Caki2 (cell line): ENCODE results near the gene PRRC2A. TPM values are rescaled to one million over a fixed set of nuclear protein-coding genes. Genes with fewer than 3 reads are reported as not detected.
A peak's percentile ranks its signal among the peaks of the same experiment; 100 is the strongest.

Experiments
- DNase-seq: peaks from one replicate; pipeline ENCODE4 v3.0.0-alpha.2; 2015; ENCODE audit warnings: low read depth
- in situ Hi-C: cut with HindIII; loops from 2 replicates; pipeline ENCODE4 v1.10.0; 2016; ENCODE audit warnings: low sequenced_read_pairs, low pct_unique_long_range_greater_than_20kb, mixed read lengths
- total RNA-seq: library from RNA; depleted of rRNA; stranded (reverse); fragments of >200 nt; shearing (Covaris generic); gene quantifications from 2 replicates; pipeline ENCODE4 v1.2.3, GENCODE V29; 2014; ENCODE audit warnings: low replicate concordance; rRNA removed

Gene PRRC2A
- total RNA-seq, 1 experiment from 2014 or later, result 36.2 TPM

DNA sequence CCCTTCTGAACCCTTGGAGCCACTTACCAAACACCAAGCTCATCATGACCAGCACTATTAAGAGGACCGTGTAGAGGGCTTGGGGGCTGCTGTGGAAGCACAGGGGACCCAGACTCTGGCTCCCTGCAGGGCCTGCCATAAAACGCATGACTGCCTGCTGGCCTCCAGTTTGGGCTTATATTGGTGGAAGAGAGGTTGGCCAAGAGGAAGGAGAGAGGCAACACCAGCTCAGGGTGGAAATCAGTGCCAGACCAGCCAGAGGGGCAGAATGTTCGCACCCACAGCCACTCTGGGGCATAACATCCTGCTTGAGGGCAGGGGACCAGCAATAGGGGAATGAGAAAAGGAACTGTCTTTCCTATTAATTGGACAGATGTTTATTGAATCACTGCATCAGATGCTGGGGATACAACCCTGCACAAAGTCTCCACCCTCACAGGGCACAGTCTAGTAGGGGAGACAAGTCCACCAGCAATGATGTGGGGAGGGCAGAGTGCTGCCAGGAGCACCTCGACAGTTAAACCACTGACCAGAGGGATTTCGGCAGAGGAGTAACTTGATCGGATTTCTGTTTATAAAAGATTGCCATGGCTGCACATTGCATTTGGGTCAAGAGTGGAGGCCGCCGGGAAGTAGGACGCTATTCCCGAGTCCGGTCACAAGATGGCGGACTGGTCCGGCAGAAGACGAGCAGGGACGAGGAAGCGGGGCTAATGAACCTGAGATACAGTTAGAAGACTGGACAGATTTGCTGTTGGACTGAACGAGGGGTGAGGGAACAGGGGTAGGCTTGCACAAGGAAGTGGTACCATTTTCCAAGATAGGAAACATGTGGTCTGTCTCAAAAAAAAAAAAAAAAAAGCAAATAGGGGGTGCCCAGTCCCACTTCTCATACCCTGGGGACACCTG is 60.0 kb downstream of the PRRC2A start, which contains the start of gene LY6G5C:
LY6G5C (minus strand) TSS at position 842 of the 909 bp plus-strand sequence; CDS start at position 148, 694 bp downstream.
- in situ Hi-C loops, result no loop called here
- peak; percentile 84 for DNase-seq

DNA sequence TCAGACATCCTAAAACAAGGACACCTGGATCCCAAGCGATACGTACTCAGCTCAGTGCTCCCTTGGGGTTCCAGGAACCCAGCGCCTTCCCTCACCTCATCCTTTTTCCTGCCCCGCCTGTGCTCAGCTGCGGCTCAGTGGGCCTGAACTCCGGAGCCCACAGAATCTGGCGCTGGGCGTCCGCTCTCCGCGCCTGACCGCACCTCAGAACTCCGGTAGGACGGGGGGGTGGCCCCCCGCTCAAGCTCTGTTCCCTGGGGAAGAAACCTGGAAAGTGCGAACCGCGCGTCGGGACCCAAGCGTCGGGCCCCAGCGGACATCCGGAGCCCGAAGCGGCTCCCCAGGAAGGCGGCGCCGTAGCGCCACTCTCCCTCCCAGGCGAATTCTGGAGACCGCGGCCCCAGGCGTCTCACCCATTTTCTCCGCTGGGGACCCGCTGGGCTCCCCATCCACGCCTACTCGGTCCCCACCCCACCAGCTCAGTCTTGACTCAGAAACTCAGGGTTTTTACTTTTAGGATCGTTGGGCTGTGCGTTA is 60.7 kb downstream of the PRRC2A start:
- in situ Hi-C loops, result no loop called here
- no peak for DNase-seq

DNA sequence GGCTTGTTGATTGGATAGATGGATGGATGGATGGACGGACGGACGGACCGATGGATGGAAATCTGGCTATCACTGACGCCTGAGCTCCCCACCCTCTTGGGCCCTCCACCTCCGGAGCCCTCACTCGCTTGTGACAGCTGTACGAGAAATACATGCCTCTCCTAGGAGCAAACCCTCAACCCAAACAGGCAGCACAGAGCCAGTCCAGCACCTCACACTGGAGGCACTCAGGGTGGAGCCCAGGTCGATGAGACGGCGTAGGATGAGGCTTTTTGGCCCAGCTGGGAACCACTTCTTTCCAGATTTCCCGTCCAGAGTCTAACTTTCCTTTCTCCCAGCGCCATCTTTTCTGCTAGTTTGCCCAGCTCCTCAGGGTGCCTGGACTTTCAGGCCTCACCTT is 63.1 kb downstream of the PRRC2A start:
- DNase-seq, result no peak
- in situ Hi-C loops, result no loop called here

DNA sequence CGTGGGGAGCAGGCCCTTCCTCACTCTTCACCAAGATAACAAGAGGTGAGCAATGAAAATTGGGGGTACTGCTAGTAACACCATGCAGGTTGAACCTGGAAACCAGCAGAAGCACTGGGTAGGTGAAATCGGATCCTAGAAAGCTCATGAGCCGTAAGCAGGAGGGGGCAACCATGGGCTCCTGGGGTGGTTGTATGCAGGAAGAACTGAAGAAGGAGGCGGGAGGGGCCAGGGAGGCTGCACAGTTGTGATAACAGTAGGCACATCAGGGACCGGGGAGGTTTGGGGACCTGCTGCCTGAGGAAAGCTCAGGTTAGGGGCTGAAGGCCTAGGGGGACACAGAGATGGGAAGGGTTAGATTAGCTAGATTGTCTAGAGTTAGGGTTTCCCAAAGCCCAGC is 66.0 kb downstream of the PRRC2A start:
- in situ Hi-C loops, result no loop called here
- no peak for DNase-seq

DNA sequence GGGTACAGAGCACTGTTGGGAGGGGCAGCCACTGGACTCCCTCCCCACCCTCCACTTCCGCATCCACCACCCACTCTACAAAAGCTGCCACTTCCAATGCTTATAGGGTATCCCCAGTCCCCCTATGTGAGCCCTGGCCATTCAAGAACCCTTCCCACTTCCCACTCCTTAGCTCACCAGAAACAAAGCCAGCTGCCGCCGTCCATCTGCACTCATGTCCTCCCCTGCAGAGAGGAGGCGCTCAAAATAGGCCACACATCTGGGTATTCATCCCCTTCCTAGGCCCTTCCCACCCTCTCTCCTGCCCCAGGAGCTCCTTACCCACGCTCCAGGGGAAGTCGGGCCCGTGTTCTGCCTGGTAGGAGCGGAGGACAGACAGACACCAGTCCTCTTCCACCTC is 66.8 kb downstream of the PRRC2A start:
- in situ Hi-C loops, result no loop called here
- no peak for DNase-seq

Other genes with a start within 250 kb of the PRRC2A start
- gene MICA, start 217.1 kb upstream of the PRRC2A start, total RNA-seq, result 28.9 and 34.3 TPM in 2 replicates
- gene MICB, start 122.6 kb upstream of the PRRC2A start, total RNA-seq, result 11.5 and 18.2 TPM in 2 replicates
- gene MCCD1, start 91.8 kb upstream of the PRRC2A start, total RNA-seq, result not detected in 2 replicates
- 623 and 688 TPM in 2 replicates for gene DDX39B, start 78.7 kb upstream of the PRRC2A start, total RNA-seq
- gene ATP6V1G2, start 74.1 kb upstream of the PRRC2A start, total RNA-seq, result 0.14 and 0.64 TPM in 2 replicates
- gene NFKBIL1, start 73.1 kb upstream of the PRRC2A start, total RNA-seq, result 52.6 and 56.1 TPM in 2 replicates
- not detected in 2 replicates for gene LTA, start 48.4 kb upstream of the PRRC2A start, total RNA-seq
- 0.91 and 4.3 TPM in 2 replicates for gene TNF, start 45.1 kb upstream of the PRRC2A start, total RNA-seq
- not detected in 2 replicates for gene LTB, start 38.3 kb upstream of the PRRC2A start, total RNA-seq
- gene LST1, start 34.4 kb upstream of the PRRC2A start, total RNA-seq, result not detected in 2 replicates
- not detected in 2 replicates for gene NCR3, start 27.7 kb upstream of the PRRC2A start, total RNA-seq
- not detected in 2 replicates for gene AIF1, start 5.5 kb upstream of the PRRC2A start, total RNA-seq
- gene BAG6, start 31.9 kb downstream of the PRRC2A start, total RNA-seq, result 286 and 338 TPM in 2 replicates
- 9.2 TPM in 1 of 2 replicates, not detected in the other for gene APOM, start 35.2 kb downstream of the PRRC2A start, total RNA-seq
- 12.4 and 21.5 TPM in 2 replicates for gene C6orf47, start 40.1 kb downstream of the PRRC2A start, total RNA-seq
- 35.2 and 52.4 TPM in 2 replicates for gene GPANK1, start 44.3 kb downstream of the PRRC2A start, total RNA-seq
- 66.9 and 104 TPM in 2 replicates for gene CSNK2B, start 45.4 kb downstream of the PRRC2A start, total RNA-seq
- gene LY6G5B, start 49.3 kb downstream of the PRRC2A start, total RNA-seq, result not detected in 2 replicates
- gene LY6G5C, start 60.4 kb downstream of the PRRC2A start, total RNA-seq, result 0.30 TPM in 1 of 2 replicates, not detected in the other
- 46.9 and 75.6 TPM in 2 replicates for gene ABHD16A, start 82.6 kb downstream of the PRRC2A start, total RNA-seq
- gene LY6G6F, start 86.2 kb downstream of the PRRC2A start, total RNA-seq, result not detected in 2 replicates
- not detected in 2 replicates for gene LY6G6D, start 94.6 kb downstream of the PRRC2A start, total RNA-seq
- gene LY6G6C, start 101.0 kb downstream of the PRRC2A start, total RNA-seq, result not detected in 2 replicates
- not detected in 2 replicates for gene MPIG6B, start 102.7 kb downstream of the PRRC2A start, total RNA-seq
- 214 and 216 TPM in 2 replicates for gene DDAH2, start 108.6 kb downstream of the PRRC2A start, total RNA-seq
- 1,335 and 1,598 TPM in 2 replicates for gene CLIC1, start 115.8 kb downstream of the PRRC2A start, total RNA-seq
- gene MSH5, start 119.3 kb downstream of the PRRC2A start, total RNA-seq, result 20.2 and 54.7 TPM in 2 replicates
- gene SAPCD1, start 141.9 kb downstream of the PRRC2A start, total RNA-seq, result 6.2 TPM in 1 of 2 replicates, not detected in the other
- gene VWA7, start 156.6 kb downstream of the PRRC2A start, total RNA-seq, result 5.5 and 6.1 TPM in 2 replicates
- gene VARS1, start 175.0 kb downstream of the PRRC2A start, total RNA-seq, result 122 and 144 TPM in 2 replicates
- 75.6 and 85.5 TPM in 2 replicates for gene LSM2, start 186.3 kb downstream of the PRRC2A start, total RNA-seq
- gene HSPA1L, start 194.6 kb downstream of the PRRC2A start, total RNA-seq, result 0.61 and 2.0 TPM in 2 replicates
- 316 and 350 TPM in 2 replicates for gene HSPA1A, start 194.8 kb downstream of the PRRC2A start, total RNA-seq
- 441 and 449 TPM in 2 replicates for gene HSPA1B, start 207.0 kb downstream of the PRRC2A start, total RNA-seq
- 73.1 and 105 TPM in 2 replicates for gene NEU1, start 242.1 kb downstream of the PRRC2A start, total RNA-seq